ENCODE data around the gene SYT9. TPM values are rescaled to one million over a fixed set of nuclear protein-coding genes. Genes with fewer than 3 reads are reported as not detected.

The SYT9 gene
- total and polyA plus RNA-seq, 9 of the 15 experiments (the other 6 are each of a cell fraction or from before 2014, with no cell fraction given): 0.01 TPM; not detected in 8

- TF ChIP-seq AFF1 (IDR thresholded peaks at IDR 0.05; ENCODE audit: low read depth in 1 of 2, partially characterized antibody in 2 of 2): no peak
- TF ChIP-seq SRSF3 (IDR thresholded peaks at IDR 0.05; ENCODE audit: insufficient read depth, low read length): no peak
- TF ChIP-seq ZNF398 (CRISPR knock-in tag; IDR thresholded peaks at IDR 0.05): no peak
- no peak for TF ChIP-seq MGA (IDR thresholded peaks at IDR 0.05)
- TF ChIP-seq MBD1 (CRISPR knock-in tag; IDR thresholded peaks at IDR 0.05): no peak
- TF ChIP-seq HMG20A (CRISPR knock-in tag; conservative IDR thresholded peaks at IDR 0.05): no peak
- no peak for TF ChIP-seq MTF1 (CRISPR knock-in tag; IDR thresholded peaks at IDR 0.05; ENCODE audit: borderline replicate concordance)
- no peak for TF ChIP-seq ZNF384 (IDR thresholded peaks at IDR 0.05; ENCODE audit: low read depth, low read length)
Measured at GRCh38 chr11:7484131-7484530, 232.4 kb downstream of the SYT9 start (continued).
